Ishikawa (cell line): ENCODE results near the gene SREBF2.

Experiments used
- CEBPB ChIP-seq: IDR thresholded peaks from 2 replicates; pipeline ENCODE4 v1.6.1; 2012
- EP300 ChIP-seq: IDR thresholded peaks from 2 replicates; pipeline ENCODE4 v1.6.1; 2012; ENCODE audit warnings: borderline replicate concordance
- TCF12 ChIP-seq: IDR thresholded peaks from 2 replicates; pipeline ENCODE4 v1.6.1; 2012; ENCODE audit warnings: low read depth
- TF ChIP-seq, protein P1 (sequence below): IDR thresholded peaks from 2 replicates; pipeline ENCODE4 v1.6.1; 2012; ENCODE audit warnings: low read depth, mild to moderate bottlenecking

DNA sequence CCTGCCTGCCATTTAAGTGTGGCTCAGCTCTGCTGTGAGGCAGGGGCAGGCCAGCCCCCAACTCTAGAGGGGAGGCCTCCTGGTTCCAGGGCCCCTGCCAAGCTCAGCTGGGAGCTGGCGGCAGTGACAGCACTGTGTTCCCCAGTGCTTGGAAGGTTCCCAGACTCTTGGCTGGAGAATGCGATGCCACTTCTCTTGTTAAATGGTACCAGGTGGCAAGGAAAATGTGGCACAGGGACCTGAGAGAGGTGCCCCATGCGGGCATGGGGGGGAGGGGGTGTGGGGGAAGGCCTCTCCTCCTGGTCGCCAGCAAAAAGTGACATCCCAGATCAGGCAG lies 102.1 kb downstream of the SREBF2 start:
- TF ChIP-seq, protein P1, sequence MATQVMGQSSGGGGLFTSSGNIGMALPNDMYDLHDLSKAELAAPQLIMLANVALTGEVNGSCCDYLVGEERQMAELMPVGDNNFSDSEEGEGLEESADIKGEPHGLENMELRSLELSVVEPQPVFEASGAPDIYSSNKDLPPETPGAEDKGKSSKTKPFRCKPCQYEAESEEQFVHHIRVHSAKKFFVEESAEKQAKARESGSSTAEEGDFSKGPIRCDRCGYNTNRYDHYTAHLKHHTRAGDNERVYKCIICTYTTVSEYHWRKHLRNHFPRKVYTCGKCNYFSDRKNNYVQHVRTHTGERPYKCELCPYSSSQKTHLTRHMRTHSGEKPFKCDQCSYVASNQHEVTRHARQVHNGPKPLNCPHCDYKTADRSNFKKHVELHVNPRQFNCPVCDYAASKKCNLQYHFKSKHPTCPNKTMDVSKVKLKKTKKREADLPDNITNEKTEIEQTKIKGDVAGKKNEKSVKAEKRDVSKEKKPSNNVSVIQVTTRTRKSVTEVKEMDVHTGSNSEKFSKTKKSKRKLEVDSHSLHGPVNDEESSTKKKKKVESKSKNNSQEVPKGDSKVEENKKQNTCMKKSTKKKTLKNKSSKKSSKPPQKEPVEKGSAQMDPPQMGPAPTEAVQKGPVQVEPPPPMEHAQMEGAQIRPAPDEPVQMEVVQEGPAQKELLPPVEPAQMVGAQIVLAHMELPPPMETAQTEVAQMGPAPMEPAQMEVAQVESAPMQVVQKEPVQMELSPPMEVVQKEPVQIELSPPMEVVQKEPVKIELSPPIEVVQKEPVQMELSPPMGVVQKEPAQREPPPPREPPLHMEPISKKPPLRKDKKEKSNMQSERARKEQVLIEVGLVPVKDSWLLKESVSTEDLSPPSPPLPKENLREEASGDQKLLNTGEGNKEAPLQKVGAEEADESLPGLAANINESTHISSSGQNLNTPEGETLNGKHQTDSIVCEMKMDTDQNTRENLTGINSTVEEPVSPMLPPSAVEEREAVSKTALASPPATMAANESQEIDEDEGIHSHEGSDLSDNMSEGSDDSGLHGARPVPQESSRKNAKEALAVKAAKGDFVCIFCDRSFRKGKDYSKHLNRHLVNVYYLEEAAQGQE: no peak
- no peak for TF ChIP-seq CEBPB
- no peak for TF ChIP-seq TCF12
- no peak for TF ChIP-seq EP300
